Measurements from ENCODE around the gene OMA1.

OMA1 gene

DNA sequence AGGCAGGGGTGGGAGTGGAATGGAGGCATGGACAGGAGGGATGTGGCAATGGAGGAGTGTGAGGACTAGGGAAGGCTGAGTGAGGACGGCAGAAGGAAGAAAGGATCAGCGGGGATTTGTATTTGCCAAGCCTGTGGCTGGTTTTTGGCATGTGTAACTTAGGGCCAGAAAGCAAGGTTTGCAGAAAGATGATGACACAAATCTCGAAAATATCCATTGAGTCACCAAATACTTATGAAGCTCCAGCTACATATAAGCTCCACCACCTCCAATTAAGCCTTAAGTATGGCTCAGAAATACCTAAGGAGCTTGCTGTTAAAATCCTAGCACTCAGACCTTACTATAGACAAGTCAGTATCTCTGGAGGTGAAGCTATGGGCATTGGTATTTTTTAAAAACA, 90.1 kb downstream of the OMA1 start:
- no peak for DNase-seq

DNA sequence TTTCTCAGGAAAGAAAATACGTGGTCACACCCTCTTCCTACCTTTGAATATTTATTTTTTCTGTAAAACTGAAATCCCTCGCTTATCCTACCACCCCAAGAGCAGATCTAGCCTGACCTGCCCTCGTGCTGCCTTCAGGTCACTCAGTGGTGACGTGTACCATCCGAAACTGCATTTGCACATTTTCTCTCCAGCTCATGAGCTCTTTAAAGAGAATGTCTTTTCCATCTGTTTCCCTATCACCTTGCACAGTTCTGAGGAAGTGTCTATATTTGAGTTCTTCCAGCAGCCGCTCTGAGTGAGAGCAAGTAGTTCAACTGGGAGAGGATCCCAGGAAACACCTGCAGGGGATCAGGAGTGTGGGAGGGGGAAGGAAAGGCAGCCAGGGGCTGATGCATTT, 91.7 kb downstream of the OMA1 start:
- DNase-seq, result no peak

DNA sequence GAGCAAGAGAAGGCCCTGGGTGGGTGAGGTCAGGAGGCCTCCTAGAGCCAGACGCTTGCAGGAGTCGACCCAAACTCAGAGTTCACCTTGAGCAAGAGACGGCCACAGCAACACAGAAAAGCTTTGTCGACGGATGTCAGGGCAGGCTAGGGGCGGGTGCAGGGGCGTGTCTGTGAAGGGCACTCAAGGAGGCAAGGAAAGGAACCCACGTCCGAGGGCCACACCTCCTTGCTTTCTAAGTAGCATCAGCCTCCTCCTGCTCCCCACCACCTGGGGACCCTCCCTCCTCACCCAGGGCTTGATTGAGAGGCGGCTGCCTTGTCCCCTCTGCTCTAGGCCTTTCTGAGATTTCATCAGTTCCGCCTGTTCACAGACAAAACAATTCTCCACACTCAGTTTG, 92.1 kb downstream of the OMA1 start:
- no peak for DNase-seq

DNA sequence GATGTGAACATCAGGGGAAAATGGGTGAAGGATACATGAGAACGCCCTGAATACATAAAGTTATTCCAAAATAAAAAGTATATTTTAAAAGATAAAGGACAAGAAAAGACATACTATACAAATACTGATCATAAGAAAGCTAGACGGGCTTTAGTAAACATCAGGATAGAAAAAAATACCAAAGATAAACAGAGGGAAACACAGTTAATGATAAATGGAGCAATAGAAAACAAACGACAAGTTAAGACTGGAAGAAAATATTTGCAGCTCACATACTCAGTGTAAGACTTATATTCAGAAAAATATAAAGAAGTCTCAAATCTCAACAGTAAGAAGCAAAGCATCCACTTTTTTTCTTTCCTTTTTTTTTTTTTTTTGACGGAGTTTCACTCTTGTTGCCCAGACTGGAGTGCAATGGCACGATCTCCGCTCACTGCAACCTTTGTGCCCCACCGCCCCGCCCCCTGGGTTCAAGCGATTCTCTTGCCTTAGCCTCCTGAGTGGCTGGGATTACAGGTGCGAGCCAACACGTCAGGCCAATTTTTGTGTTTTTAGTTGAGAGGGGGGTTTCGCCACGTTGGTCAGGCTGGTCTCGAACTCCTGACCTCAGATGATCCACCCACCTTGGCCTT, 94.8 kb downstream of the OMA1 start:
- no peak for DNase-seq

DNA sequence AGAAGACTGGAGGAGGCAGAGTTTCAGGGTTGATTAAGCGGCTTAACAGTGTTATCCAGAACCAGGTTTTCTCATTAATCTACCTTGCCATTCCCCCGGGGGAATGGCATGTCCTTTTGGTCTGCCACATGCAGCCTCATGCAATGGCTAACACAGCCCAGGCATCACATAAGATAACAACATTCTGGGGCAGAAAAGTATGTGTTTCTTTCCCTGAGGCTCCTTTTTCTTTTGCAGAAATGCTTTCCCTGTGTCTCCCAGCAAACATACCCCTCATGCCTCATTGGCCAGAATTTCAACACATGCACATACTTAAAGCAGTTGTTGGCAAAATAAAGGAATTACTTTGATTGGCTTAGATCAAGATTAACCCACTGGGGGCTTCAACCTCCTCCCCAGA, 98.6 kb downstream of the OMA1 start:
- DNase-seq, result no peak

DNA sequence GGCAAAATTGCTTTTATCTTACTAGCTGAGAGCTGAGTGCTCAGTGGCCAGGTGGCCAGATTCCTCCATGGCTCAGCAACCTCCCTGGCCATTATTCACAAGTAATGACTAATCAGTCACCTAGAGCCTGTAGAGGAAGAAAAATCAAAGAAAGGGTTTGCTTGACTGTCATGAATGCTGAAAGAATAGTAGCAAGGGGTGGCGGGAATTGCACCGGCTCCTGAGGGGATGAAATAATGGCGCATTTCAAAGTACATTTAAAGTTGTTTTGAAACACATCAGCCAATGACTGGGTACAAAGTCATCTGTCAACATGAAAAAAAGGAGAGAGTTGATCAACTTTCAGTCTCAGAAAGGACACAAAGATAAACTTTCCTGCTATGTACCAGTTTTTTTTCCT, 99.5 kb downstream of the OMA1 start:
- no peak for DNase-seq

DNA sequence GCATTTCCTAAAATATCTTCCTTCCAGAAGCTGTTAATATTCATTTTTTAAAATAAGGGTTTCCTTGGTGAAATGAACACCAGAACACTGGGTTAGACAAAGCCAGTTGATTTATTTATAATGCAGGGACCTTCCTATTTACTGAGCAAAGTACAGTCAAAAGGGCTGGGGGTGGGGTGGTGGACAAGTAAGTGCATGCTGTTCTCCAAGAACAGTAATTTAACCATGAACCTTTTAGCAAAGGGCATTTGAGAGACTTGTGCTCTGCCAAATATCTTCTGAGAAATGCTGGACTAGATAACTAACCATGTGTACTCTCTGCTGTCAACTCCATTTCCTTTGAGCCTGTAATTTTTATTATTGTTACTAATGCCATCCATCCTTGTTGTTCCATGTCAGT, 100.2 kb downstream of the OMA1 start:
- no peak for DNase-seq

DNA sequence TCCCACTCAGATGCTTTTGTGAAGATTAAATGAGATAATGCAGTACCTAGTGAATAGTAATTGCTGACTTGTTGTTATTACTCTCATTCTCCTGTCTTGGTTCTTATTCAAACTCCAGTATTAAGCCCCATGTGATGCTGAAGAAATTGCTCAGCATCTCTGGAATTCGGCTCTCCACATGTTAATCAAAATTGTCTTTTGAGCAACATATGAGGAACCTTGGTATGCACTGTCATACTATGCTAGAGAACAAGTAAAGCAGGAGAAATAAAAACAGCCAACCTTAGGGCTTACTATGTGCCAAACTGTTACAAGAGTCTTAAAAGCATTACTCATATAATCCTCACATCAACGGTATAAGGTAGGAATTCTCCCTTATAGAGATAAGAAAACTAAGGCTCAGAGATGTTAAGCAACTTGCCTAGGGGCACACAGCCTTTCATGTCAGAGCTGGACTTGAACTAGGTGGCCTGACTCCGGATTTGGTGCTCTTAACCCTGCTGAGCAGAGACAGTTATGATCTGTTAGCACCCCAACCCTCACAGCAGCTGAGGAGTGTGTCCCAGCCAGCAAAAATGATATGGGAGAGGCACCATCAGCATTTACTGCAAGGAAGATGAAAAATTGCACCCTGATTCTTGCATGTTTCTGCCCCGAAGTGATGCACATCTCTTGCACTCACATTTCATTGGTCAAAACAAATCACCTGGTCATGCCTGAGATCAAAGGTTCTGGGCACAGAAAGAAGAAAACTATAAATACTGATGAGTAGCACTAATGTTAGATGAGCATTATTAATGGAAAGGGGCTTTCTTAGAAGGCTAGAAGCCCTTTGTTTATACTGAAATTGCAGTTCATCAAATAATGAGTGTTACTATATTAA, 102.3 kb downstream of the OMA1 start:
- DNase-seq, result no peak

DNA sequence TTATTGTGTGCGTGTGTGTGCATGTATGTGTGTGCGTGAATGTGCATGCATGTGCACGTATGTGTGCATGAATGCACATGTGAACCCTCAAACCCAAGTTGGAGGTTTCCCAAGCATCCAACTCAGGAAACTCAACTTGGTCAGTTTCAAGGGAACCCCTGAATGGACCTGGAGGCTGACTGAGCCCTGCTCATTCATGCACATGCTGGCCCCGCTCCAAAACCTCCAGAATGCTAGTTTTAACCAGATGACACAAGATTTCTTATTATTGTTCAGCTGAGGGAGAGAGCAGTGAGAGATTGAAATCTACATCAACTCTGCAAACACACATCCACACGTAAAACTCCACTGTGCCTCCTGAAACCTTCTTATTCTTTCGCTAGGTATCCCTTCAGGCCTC, 104.4 kb downstream of the OMA1 start:
- DNase-seq, result no peak

DNA sequence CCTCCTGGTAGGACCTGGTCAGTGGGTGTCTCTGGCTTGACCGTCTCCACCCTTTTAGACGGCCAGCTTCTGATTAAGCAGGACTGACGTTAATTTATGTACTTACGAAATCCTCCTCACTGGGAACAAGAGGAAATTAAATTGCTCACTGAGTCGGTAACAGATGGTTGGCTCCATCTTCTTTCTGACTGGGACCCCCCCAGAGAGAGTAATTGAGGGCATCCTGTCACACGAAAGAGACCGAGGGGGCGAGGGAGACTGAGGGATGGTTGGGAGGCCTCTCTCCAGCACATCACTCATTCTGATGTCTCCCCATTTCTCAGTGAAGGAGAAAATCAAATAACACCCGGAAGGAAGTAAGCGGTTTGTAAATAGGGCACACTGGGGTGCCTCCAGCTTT, 104.8 kb downstream of the OMA1 start:
- DNase-seq, result no peak

DNA sequence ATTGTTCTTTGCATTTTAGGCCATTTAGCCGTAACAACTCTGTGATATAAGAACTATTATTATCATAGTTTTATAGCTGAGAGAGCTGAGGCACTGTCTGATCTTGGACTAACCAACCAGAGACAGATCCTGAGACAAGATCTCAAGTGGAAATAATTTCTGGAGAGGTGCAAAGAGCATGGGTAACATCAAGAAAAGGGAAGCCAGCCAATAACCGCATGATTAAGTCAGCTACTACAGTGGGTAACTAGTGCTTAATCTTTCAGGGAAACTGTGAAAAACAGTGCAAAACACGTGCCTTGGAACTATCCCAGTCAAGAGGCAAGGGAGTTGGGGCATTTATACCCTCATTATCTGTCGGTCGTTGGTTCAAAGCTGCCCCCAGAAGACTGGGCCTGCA, 105.8 kb downstream of the OMA1 start:
- no peak for DNase-seq

DNA sequence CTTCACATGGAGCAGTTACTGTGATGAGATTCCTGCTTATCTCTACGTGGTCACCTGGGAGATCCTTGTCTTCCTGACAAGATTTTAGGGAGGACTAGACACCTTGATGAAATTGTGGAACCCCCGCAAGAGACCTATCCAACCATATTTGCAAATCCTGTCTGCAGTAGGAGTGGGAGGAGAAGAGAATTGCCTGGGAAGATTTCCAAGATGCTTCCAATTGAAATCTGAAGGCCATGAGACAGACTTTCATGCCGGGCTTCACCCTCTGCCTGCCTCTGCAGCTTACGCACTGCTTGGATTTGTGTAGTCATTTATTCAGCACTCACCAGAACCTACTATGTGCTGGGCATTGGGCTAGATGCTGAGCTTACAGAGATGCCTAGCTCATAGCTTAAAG, 106.6 kb downstream of the OMA1 start:
- no peak for DNase-seq

DNA sequence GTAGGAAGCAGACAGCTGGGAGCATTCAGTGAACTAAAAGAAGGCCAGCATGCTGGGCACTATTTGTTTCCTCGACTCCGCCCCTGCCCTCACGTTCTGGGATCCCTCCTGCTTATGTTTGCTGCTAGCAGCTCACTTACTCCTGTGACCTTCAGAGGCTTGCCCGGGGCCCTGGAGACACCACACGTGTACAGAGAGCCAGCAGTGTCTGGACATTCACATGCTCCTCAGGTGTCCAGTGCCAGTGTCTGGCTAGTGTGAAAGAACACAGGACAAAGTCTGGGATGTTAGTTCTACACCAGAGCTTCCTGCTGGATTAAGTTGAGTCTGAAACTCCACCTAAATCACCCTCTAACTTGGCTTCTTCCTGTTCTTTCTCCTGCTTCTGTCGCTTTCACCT, 108.1 kb downstream of the OMA1 start:
- DNase-seq, result no peak

DNA sequence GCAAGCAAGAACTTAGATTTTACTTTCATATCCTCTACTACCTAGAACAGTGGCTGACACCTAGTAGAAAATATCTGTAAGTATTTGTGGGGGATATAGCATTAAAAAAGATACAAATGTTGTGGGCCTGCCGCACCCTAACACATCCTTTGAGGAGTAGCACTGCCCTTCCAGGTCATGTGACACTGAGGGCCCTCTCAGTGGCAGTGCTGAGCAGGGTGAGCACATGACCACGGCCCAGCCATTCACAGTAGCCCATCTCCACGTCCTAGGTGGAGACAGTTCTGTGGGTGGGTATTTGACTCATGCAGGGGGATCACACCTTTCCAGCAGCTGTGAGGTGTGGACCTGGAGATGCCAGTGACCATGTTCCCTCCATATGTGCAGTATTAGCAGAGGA, 108.9 kb downstream of the OMA1 start:
- DNase-seq, result no peak

DNA sequence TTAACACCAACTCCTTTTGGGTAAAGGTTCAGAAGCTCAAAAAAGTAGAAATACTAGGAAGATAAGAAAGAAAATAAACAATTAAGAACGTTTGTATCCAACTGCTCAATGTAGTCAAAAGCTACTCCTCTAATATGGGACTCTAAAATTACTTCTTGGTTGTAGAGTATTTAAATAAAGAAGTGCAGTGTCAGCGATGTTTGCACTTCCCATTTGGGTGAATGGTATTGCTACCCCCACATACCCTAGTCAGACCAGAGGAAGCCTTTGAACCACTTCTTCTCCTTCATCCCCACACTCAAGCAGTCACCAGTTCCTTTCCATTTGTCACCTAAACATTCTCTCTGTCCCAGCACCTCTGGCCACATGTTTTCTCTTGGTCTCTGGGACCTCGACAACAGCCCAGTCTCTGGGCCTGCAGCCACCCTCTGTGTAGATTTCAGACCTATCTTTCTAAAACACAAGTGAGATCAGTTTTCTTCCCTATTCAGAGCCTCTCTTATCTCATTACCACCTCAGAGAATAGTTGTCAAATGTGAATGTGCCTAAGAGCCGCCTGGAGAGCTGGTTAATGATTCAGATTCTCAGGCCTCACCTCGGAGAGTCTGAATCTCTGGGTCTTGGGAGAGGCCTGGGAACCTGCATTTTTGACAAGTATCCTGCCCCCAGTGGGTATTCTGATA, 109.8 kb downstream of the OMA1 start:
- DNase-seq, result no peak

DNA sequence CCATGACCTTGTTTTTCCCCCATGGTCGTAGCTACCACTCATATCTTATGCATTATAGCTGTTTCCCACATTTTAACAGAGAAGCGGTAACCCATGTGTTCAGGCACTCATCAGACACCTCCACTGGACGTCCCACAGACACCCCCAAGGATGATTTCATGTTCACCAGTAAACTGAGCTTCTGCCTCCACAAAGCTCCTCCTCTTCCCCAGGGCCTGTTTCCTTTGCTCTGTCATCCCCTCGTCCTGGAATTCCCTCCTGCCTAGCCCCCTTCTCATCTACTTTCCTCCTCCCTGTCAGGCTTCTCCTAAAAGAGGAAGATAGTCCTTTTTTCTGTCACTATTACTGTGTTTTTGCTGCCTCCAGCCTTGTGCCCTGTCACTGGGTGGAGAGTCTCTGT, 111.2 kb downstream of the OMA1 start:
- no peak for DNase-seq

DNA sequence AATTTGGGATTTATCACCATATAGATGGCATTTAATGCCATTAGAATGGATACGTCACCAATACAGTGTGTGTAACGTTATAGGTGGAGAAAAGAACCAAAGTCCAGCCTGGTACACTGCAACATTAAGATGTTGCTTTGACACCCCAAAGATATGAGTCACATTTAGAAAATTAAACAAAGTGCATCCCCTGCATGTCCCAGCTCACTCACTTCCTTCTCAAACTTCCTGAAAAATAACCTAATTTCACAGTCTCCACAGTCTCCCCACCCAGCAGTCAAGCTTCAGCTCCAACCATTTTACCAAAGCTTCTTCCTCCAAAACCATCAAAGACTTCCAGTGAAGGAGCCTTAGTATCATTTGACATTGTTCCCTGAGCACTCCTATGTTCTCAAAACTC, 111.9 kb downstream of the OMA1 start:
- no peak for DNase-seq

DNA sequence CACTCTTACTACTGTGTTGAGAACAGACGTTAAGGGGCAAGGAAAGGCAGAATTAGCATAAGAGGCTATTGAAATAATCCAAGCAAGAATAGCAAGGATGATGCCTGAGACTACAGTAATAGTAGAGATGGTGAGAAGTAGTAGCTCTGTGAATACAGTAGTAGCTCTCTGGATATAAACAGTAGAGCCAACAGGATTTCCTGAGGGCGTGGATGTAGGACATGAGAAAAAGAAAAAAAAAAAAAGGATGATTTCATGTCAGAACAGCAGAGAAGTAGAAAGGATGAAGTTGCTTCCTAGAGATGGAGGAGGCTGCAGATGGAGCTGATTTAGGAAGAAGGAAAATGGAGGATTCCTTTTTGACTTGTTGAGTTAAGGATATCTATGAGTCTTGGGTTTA, 112.3 kb downstream of the OMA1 start:
- DNase-seq, result no peak

DNA sequence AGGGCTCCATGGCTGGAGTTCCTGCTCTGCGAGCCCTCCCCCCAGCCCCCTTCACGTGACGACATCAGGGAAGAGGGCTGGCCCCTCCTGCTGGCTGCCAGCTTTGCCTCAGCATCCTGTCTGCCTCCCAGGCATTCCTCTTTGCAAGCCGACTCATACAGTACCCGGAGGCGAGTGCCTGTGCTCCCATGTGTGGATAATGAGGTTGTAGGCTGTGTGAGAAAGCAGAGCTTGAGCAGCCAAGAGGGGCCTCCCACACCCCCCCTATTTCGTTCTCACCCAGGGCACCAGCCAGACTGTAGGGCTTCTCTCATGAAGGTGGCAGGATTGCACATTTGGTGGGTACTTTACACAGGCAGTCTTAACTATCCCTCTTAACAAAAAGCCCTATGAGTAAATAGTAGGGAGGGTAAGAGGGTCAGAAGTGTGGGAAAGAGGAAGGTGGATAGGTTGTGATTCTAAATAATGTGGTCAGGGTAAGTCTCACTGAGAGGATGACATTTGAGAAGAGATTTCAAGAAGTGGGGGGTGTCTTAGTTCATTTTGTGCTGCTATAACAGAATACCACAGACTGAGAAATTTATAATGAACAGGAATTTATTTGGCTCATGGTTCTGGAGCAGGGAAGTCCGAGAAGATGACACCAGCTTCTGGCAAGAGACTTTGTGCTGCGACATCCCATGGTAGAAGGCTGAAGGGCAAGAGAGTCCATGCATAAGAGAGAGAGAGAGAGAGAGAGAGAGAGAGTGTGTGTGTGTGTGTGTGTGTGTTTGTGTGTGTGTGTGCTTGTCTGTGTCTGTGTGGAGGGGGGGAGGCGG, 113.5 kb downstream of the OMA1 start:
- DNase-seq, result peak; percentile 30

DNA sequence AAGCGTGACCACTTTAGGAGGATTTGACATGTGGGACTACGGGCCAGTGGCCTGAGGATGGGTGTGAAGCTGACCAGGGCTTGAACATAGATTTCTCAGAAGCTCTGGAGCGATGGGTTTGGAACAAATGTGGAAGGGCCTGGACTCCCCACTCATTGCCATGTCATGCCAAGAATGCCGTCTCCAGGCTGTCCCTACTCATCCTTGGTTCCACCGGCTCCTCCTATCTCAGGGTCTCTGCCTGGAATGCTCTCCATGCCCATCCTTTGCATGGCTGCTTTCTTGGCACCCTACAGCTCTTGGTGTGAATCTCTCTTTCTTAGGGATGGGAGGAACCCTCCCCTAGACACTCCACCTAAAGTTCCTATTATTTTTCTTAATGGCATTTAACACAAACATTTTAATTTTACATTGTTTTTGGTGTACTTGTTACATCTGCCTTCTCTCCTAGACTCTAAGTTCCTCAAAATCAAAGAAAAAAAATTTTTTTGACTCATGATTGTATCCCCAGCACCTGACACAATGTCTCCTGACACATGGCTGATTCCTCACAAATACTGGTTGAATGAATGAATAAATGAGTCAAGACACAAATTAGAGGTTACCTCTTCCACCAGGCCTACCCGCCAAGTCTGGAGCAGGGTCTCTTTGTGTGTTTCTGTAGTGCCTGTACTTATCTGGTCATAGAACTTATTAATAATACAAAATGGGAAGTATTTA, 114.5 kb downstream of the OMA1 start:
- no peak for DNase-seq
